Activated CD8-positive, alpha-beta memory T cell treated with anti-CD3 and anti-CD28 coated beads, Interleukin-2, amount 50 U/mL, for 48 hours (primary cell): ENCODE results near the gene DGKQ.
"Not testable (repeated sequence)": the region's sequence is repeated elsewhere in the genome, so short reads cannot be mapped to it uniquely, and the experiment has no call there.

ENCODE experiments used
- DNase-seq: peaks from one replicate; pipeline ENCODE4 v3.0.0-alpha.2; 2020

Gene DGKQ

GRCh38 chr4:976016-976415 lies 2.6 kb upstream of the DGKQ start:
- DNase-seq, result not testable (repeated sequence)

GRCh38 chr4:974668-975067 lies 1.3 kb upstream of the DGKQ start:
- no peak for DNase-seq

GRCh38 chr4:972651-973424 lies 531 bp downstream of the DGKQ start:
- peak; percentile 77 for DNase-seq

- no peak for DNase-seq
These were observed 1.5 kb downstream of the DGKQ start for GRCh38 chr4:971666-972500.

- no peak for DNase-seq
These were observed 2.4 kb downstream of the DGKQ start for GRCh38 chr4:970854-971520.

GRCh38 chr4:970046-970745 lies 3.2 kb downstream of the DGKQ start:
- no peak for DNase-seq

GRCh38 chr4:968621-969394 lies 4.6 kb downstream of the DGKQ start:
- no peak for DNase-seq

- no peak for DNase-seq
These were observed 5.1 kb downstream of the DGKQ start for GRCh38 chr4:968221-968620.

- DNase-seq, result no peak
These were observed 6.0 kb downstream of the DGKQ start for GRCh38 chr4:967113-968104.

GRCh38 chr4:966266-967112 lies 6.9 kb downstream of the DGKQ start:
- no peak for DNase-seq

GRCh38 chr4:965766-966134 lies 7.6 kb downstream of the DGKQ start:
- DNase-seq, result no peak

- DNase-seq, result no peak
These were observed 8.2 kb downstream of the DGKQ start for GRCh38 chr4:965048-965765.

- no peak for DNase-seq
These were observed 8.9 kb downstream of the DGKQ start for GRCh38 chr4:964346-965025.

GRCh38 chr4:963276-964225 lies 9.8 kb downstream of the DGKQ start:
- no peak for DNase-seq

GRCh38 chr4:962231-963208 lies 10.8 kb downstream of the DGKQ start:
- no peak for DNase-seq
